GM10266 (cell line): ENCODE results near the gene USP34.
A peak's percentile ranks its signal among the peaks of the same experiment; 100 is the strongest.

Experiments
- DNase-seq: peaks from one replicate; pipeline ENCODE4 v3.0.0; 2012; ENCODE audit errors: extremely low spot score
- TF ChIP-seq, protein P1 (sequence below): IDR thresholded peaks from 2 replicates; pipeline ENCODE4 v1.5.1; 2012; ENCODE audit warnings: mild to moderate bottlenecking, low read depth; ENCODE audit not compliant: control insufficient read depth, insufficient read depth; ENCODE audit errors: missing control alignments

USP34 gene

GRCh38 chr2:61179701-61180639 lies 290.9 kb downstream of the USP34 start:
- DNase-seq: no peak
- TF ChIP-seq, protein P1, sequence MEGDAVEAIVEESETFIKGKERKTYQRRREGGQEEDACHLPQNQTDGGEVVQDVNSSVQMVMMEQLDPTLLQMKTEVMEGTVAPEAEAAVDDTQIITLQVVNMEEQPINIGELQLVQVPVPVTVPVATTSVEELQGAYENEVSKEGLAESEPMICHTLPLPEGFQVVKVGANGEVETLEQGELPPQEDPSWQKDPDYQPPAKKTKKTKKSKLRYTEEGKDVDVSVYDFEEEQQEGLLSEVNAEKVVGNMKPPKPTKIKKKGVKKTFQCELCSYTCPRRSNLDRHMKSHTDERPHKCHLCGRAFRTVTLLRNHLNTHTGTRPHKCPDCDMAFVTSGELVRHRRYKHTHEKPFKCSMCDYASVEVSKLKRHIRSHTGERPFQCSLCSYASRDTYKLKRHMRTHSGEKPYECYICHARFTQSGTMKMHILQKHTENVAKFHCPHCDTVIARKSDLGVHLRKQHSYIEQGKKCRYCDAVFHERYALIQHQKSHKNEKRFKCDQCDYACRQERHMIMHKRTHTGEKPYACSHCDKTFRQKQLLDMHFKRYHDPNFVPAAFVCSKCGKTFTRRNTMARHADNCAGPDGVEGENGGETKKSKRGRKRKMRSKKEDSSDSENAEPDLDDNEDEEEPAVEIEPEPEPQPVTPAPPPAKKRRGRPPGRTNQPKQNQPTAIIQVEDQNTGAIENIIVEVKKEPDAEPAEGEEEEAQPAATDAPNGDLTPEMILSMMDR: no peak

DNA sequence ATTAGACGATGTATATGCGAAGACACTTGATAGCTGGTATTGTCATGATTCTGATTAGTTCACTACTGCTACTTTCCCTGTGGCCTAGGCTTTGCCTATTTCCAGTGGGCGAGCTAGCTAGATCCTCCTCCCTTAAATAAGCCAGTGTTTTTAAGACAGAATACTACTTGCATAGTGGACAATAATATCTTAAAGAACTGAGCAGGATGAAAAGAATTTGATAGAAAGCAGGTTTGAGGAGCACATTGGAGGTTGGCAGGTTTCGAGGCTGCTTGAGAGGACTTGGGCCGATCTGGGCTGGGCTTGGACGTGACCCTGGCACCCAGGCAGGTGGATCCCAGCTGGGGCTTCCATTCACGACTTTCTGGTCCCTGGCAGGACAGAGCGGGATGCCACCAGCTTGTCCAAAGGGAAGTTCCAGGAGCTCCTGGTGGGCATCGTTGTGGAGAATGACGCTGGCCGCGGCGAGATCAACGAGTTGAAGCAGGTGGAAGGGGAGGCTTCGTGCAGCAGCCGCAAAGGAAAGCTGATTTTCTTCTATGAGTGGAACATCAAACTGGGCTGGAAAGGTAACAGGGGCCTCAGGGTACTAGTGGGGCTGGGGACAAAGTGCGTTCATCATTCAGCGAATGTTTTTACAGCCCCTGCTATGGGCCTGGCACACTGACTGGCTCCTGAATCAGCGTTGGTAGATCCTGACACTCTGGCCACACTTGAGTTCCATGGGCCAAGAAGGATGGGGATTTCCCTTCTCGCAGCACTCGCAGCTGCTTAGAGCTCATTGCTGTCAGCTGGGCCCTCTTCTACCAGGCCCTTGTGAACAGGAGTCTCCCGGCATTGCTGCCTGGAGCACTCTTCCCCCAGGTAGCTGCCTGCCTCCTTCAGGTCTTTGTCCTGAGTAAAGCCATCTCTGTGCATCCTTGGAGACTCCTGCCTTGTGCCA lies 292.0 kb downstream of the USP34 start:
- peak; percentile 51 for DNase-seq
- TF ChIP-seq, protein P1: no peak

DNA sequence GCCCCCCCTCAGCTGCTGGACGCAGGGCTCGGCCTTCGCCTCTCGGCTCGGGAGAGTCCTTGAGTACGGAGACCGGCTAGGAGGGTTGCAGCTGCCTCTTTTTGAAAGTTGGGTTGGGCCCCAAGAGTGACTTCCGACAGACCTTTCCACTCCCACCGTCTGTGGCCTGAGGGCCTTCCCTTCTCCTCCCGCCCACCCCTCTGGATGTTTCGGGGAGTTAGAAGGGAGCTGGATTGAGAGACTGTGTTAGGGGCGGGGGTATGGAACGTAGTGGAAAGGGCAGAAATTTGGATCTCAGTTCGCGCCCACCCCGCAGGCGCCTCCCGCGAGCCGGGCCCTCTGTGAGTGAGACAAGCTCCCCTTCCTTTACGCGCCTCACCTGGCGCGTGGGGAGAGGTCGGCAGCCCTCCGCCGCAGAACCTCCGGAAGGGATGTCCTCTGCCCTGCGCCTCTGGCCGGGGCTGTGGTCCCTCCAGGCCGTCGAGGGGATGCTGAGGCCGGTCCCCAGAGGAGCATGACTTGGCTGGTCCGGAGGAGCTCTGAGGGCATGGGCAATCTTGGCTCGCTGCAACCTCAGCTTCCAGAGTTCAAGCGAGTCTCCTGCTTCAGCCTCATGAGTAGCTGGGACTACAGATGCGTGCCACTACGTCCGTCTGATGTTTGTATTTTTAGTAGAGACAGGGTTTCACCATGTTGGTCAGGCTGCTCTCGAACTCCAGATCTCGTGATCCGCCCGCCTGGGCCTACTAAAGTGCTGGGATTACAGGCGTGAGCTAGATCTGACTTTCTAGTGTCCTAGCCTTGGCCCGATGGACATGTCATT lies 292.9 kb downstream of the USP34 start:
- DNase-seq: no peak
- TF ChIP-seq, protein P1: no peak

GRCh38 chr2:61176755-61177726 lies 293.8 kb downstream of the USP34 start:
- TF ChIP-seq, protein P1: peak; percentile 8
- peak; percentile 99 for DNase-seq

- TF ChIP-seq, protein P1: no peak
- no peak for DNase-seq
Measured at GRCh38 chr2:61175036-61175435, 295.9 kb downstream of the USP34 start.

DNA sequence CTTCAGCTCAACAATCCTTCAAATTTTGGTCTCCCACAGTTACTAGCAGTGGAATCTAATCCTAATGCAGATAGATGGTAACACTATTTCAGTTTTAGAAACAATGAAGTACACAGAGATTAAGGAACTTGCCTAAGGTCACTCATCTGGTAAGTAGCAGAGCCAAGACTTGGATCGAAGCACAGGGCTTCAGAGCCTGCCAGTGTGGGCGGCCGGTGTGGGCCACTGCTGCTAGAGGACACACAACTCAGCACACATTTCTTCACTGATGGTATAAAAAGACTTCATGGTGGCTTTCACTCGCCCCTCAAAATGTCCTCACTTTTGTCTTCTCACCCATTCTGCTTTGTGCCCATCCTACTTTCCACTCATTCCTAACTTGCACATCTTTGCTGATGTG lies 297.8 kb downstream of the USP34 start:
- TF ChIP-seq, protein P1: no peak
- no peak for DNase-seq
